Cardiac ventricle fibroblast (primary cell): Measurements from ENCODE around the gene PEX1. TPM values are rescaled to one million over a fixed set of nuclear protein-coding genes. Genes with fewer than 3 reads are reported as not detected.

Source experiments
- total RNA-seq: library from RNA; depleted of rRNA; stranded (reverse); fragments of >200 nt; gene quantifications from 2 replicates; pipeline ENCODE4 v1.2.3, GENCODE V29; 2015

Gene PEX1
- 6.9 and 11.9 TPM in 2 replicates for total RNA-seq

DNA sequence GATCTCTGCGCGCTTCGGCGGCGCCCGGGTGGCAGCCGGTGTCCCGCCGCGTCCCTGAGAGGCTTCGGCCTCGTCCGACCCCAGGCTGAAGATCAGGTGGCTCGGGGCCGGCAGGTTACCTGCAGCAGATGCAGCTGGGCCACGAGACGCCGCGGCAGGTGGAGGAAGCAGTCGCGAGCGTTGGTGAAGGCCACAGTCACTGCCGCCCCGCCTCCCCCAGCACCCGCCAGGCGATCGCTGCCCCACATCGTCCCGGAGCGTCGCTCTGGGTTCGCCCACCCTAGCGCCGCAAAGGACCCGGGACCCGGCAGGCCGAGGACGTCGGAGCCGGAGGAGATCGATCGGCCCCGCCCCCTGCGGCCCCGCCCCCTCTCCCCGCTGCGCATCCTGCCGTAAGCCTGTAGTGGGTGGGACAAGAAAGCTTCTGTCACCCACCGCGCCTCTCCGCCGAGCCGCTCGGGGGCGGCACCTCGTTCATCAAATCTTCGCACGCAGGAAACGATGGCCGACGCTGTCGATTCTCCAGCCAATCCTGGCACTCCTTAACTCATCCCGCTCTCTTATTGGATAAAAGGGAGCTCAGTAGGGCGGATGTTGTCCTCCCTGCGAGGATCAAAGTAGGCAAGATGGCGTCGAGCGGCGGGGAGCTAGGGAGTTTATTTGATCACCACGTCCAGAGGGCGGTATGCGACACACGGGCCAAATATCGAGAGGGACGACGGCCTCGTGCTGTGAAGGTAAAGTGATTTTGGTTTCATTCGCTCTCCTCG is at the start of gene PEX1, which contains the start of gene RBM48:
PEX1 (minus strand) TSS at position 333 of the 770 bp plus-strand sequence; CDS start at position 248, 85 bp downstream.
RBM48 (plus strand) TSS at position 608 of the 770 bp plus-strand sequence; CDS start at position 627, 19 bp downstream.

GRCh38 chr7:92477681-92478080 is 50.6 kb downstream of the PEX1 start, which contains the start of gene ERVW-1:
TSS of gene ERVW-1 (minus strand) at chr7:92477946. CDS start at chr7:92470381, 7,565 bp downstream.

GRCh38 chr7:92447345-92448204 is 80.7 kb downstream of the PEX1 start, which contains the start of gene GATAD1:
TSS of gene GATAD1 (plus strand) at chr7:92447482. CDS start at chr7:92447730, 248 bp downstream.

Other genes starting within 250 kb of the PEX1 start
- gene GATAD1, start 81.0 kb downstream of the PEX1 start, total RNA-seq: 18.0 and 19.5 TPM in 2 replicates
- not detected in 2 replicates for gene ERVW-1, start 50.6 kb downstream of the PEX1 start, total RNA-seq
- gene RBM48, start 275 bp upstream of the PEX1 start, total RNA-seq: 7.1 and 10.4 TPM in 2 replicates
- 10.3 and 12.4 TPM in 2 replicates for gene FAM133B, start 61.9 kb upstream of the PEX1 start, total RNA-seq